Astrocyte (in vitro differentiated cells and primary cell): Measurements from ENCODE around the gene FUBP3.

ENCODE experiments used
- CTCF ChIP-seq: IDR thresholded peaks from 2 replicates; pipeline ENCODE4 v1.5.1; 2011; ENCODE audit warnings: low read depth, mild to moderate bottlenecking, inconsistent platforms, low read length, moderate library complexity; ENCODE audit not compliant: insufficient read depth
- EZH2 ChIP-seq: IDR thresholded peaks from 2 replicates; pipeline ENCODE4 v1.6.1; 2012; ENCODE audit warnings: mild to moderate bottlenecking, low read length, inconsistent platforms; ENCODE audit not compliant: insufficient read depth

- no peak for TF ChIP-seq CTCF
- no peak for TF ChIP-seq EZH2
These were observed 22.8 kb upstream of the FUBP3 start for GRCh38 chr9:130556396-130557076.
